GM12873 (cell line): ENCODE data around the gene TST.

Source experiments
- TF ChIP-seq, protein P1 (sequence below): IDR thresholded peaks from 2 replicates; pipeline ENCODE4 v1.5.1; 2012; ENCODE audit warnings: low read depth, mild to moderate bottlenecking, moderate library complexity, low read length, control low read depth; ENCODE audit not compliant: insufficient read depth; ENCODE audit errors: missing control alignments

TST gene

DNA sequence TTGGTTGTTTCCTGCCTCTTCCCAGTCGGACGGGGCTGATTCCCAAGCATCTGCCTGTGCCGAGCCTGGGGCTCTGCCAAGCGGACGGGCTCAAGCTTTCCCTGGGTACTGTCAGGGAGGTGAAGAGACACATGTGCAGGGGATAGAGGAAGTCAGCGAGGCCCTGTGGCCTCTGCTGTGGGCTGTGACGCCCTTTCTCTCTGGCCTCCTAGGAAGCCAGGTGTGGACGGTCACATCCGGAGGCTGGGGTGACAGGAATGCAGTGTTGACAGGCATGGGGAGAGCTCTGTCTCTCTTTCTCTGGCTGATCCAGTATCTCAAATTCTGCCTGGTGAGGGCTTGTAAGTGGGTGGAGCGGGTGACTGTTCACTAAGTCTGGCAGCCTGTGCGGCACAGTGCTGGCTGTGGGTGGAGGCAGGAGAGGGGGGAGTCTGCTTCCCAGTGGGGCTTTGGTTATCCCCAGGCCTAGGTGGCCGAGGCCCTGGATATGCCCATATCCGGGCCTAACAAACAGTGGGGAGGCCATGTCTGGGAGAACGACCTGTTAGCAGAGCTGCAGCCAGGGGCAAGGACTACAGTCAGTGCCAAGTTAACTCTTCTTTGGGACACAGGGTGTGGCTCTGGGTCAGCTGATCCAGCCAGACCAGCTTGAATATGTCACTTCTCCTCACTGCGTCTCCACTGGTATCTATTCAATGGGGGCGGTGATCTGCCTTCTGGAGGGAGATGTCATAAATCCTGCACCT lies 34.2 kb upstream of the TST start:
- TF ChIP-seq, protein P1, sequence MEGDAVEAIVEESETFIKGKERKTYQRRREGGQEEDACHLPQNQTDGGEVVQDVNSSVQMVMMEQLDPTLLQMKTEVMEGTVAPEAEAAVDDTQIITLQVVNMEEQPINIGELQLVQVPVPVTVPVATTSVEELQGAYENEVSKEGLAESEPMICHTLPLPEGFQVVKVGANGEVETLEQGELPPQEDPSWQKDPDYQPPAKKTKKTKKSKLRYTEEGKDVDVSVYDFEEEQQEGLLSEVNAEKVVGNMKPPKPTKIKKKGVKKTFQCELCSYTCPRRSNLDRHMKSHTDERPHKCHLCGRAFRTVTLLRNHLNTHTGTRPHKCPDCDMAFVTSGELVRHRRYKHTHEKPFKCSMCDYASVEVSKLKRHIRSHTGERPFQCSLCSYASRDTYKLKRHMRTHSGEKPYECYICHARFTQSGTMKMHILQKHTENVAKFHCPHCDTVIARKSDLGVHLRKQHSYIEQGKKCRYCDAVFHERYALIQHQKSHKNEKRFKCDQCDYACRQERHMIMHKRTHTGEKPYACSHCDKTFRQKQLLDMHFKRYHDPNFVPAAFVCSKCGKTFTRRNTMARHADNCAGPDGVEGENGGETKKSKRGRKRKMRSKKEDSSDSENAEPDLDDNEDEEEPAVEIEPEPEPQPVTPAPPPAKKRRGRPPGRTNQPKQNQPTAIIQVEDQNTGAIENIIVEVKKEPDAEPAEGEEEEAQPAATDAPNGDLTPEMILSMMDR, result no peak

DNA sequence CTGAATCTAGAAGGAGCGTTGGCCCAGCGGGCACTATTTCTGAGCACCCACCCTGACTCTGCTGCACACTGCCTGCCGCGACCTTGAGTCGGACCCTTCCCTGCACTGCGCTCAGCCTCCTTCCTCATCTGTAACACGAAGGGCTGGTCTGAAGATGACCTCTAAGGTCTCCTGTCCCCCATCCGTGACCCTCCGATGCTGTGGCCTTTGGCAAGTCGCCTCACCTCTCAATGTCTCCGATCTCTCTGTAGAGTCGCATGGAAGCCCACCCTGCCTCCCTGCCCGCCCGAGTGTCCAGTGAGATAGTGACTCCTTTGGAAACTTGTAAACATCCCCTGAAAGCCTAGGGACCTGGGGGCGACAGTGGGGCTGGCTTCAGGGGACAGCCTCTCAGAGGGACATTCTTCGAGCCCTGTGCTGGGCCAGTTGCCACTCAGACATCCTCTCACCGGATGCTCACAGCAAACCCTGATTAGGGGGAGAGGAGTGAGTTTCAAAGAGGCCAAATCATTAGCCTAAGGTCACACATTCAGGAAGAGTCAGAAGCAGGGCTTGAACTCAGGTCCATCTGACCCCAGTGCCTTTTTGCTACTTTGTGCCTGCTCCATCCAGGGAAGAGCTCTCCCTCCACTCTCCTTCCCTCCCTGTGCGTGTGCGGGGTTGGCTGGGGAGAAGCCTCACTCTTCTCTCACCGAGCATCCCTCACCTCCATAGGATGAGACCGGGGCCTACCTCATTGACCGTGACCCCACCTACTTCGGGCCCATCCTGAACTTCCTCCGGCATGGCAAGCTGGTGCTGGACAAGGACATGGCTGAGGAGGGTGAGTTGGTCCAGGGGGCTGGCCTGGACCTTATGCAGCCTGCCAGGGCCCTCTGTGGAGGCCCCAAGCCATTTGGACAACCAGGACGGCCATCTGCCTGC lies 33.4 kb upstream of the TST start:
- TF ChIP-seq, protein P1, result no peak

DNA sequence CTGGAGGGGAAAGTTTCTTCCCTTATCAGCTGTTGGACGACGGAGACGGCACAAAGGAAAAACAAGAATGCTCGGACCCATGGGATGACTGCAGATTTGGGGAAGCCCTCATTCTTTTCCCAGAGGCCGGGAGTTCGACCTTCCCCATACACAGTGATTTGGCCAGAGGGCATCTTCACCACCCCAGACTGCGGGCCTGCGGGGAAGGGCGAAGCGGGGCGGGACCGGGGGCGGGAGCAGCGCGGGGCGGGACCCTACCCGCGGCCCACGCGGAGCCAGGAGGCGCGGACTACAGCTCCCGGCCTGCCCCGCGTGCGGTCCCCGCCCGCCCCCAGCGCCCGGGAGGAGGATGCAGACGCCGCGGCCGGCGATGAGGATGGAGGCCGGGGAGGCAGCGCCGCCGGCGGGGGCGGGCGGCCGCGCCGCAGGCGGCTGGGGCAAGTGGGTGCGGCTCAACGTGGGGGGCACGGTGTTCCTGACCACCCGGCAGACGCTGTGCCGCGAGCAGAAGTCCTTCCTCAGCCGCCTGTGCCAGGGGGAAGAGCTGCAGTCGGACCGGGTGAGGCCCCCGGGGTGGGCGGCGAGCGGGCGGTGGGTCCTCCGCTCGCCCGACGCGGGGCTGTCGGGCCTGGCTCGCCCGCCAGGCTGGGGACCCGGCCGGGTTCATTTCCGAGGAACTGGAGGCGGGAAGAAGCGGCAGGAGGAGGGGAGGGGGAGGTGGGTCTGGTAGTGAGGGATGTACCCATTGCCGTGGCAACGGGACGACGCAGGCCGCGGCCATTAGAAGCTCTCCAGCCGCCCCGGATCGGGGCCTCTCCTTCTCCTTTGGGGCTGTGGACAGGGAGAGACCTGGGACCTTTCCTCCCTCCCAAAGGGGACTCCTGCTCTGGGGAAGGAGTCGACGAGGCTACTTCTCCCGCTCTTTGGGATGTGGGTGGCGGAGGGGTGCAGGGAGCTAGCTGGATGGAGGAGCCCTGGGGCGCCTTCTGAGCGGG lies 32.4 kb upstream of the TST start, which contains the start of gene KCTD17:
Gene KCTD17 (plus strand): TSS at position 352 of the 995 bp plus-strand sequence. CDS start 19 bp downstream, at position 371.
- TF ChIP-seq, protein P1, result no peak

DNA sequence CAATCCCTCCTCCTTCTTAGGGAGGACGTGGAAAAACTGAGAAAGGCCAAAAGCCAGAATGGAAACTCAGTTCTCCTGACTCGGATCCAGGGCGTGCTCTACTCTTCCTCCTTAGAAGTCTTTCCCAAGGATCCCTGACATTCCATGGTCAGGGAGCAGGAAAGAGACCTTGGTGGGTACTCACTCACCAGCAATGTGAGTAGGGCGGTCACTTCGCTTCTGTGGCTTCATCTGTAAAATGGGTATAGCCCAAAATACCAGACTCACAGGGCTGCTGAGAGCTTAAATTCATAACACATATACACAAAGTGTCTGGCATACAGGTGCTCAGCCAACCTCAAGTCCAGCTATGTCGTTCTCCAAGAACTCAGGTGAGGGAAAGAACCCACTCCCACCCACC lies 31.7 kb upstream of the TST start:
- TF ChIP-seq, protein P1, result no peak

DNA sequence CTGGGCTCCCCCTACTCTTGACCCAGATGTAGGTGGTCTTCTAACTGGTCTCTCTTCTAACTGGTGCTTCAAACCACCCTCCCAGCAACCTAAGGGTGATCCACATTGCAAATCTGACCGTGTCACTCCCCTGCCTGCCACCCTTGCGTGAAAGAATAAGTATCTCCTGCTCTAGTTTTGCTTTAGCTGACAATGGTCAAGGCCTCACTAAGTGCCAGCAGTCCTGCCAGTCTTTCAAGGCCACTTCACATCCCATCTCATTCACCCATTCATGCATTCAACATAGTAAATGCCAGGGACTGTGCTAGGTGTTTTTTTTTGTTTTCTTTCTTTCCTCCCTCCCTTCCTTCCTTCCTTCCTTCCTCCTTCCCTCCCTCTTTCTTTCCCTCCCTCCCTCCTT lies 30.0 kb upstream of the TST start:
- TF ChIP-seq, protein P1, result no peak

DNA sequence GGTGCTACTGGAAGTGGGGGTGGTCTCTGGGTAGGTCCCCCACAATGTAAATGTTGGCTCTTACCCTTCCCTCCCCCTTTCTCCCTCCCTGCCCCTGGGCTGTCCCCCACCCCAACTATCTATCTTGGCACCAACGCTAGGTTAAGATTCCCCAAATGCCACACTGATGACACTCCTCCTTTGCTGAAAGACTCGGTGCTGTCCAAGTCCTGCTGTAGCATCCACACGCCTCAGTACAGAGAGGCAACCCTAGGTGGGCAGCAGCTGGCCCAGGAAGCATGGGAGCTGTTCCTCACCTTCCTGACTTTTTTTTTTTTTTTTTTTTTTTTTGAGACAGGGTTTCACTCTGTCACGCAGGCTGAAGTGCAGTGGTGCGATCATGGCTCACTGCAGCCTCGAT lies 28.9 kb upstream of the TST start:
- TF ChIP-seq, protein P1, result no peak
